Activated CD8-positive, alpha-beta memory T cell treated with anti-CD3 and anti-CD28 coated beads for 36 hours (primary cell): ENCODE data around the gene DIS3L. TPM values are rescaled to one million over a fixed set of nuclear protein-coding genes. Genes with fewer than 3 reads are reported as not detected.

Experiments used
- CTCF ChIA-PET: fragments of 350-600 bp; sonication (Branson Sonifier 250); formaldehyde crosslinking; loops from one replicate; lab custom pipeline; 2021; ENCODE audit warnings: antibody characterized with exemption; lab: Charles Lee
- POLR2A ChIA-PET: fragments of 350-600 bp; sonication (Branson Sonifier 250); formaldehyde crosslinking; loops from one replicate; lab custom pipeline; 2021; ENCODE audit warnings: antibody characterized with exemption; lab: Charles Lee
- total RNA-seq, 2 experiments: library from RNA; stranded (reverse); gene quantifications; one replicate each; pipeline ENCODE4 v1.2.3, GENCODE V29; 2021

The DIS3L gene
- total RNA-seq, 2 experiments from 2014 or later: 26.4 to 27.0 TPM

DNA sequence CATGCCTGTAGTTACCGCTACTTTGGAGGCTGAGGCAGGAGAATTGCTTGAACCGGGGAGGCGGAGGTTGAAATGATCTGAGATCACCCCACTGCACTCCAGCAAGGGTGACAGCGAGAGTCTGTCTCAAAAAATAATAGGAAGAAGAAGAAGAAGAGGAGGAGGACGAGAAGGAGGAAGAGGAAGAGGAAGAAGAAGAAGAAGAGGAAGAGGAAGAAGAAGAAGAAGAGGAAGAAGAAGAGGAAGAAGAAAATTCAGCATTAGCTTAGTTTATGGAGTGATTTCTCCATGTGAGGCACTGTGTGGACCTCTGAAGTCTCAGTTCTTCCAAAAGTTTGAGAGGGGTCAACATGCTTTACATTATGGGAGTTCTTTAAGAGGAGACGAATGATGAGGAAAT, 22.4 kb upstream of the DIS3L start:
- POLR2A ChIA-PET: no interaction called here
- CTCF ChIA-PET: interaction anchor here (0.5 kb wide), 1 partner anchor 669 kb away, joined by 3 read pairs; no protein-coding TSS in a partner anchor

GRCh38 chr15:66275352-66275751, 18.0 kb upstream of the DIS3L start:
- CTCF ChIA-PET: no interaction called here
- POLR2A ChIA-PET: no interaction called here

DNA sequence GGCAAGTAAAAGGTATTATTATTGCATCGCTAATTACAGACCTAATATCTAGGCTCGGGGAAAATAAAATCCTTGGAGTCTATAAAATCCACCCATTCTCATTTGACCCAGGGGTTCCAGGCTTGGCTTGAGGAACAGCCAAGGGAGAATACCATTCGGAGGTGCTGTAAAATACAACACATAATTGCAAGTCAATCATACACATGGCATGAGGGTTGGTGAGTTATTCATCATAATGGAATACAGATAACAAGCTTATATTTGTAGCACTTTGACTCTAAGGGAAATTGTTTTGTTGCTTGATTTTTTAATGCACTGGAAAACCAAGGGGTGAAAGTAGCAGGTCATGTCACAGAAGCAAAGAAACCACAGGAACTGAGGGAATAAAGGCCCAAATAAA, 16.8 kb upstream of the DIS3L start:
- POLR2A ChIA-PET: no interaction called here
- CTCF ChIA-PET: interaction anchor here (0.6 kb wide), 1 partner anchor 11 kb away, joined by 3 read pairs; no protein-coding TSS in a partner anchor

DNA sequence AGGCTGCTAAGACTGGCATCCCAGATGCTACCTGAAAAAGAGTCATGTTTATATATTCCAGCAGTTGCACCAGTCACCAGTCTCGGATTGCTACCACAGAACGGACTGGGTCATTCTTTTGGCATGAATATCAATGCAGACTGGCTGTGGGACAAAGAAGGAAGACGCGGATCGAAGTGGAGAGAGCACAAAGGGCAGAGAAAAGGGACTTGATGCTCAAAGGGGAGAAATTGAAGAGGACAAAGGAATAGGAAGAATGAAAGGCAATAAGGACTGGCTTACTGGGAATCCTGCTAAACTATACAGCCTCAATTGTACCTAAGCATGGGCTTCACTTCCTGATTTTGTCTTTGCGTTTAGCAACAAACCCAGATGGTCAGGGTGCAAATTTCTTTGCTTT, 15.3 kb upstream of the DIS3L start:
- POLR2A ChIA-PET: no interaction called here

DNA sequence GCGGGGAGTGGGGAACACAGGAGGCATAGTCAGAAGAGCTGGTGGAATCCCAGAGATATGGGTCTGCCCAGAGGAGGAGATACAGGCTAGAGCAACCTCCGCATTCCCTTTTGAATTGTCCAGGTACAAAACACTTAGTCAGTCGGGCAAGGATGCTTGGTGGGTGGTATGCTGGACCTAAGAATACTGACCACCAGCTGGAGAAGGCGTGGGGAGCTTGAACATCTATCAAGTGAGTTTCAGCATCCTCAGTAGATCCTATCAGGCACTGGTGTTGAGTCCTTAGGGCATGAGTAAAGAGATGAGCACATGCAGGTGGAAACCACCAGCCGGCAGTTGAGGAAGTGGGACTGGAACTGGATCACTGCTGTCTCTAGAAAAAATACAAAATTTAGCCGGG, 14.7 kb upstream of the DIS3L start:
- CTCF ChIA-PET: interaction anchor here (1.2 kb wide), 1 partner anchor 44 kb away, joined by 3 read pairs; no protein-coding TSS in a partner anchor
- POLR2A ChIA-PET: no interaction called here

More for the DNA sequence above, 15.3 kb upstream of the DIS3L start:
- CTCF ChIA-PET: interaction anchor here (0.5 kb wide), 1 partner anchor 9 kb away, joined by 3 read pairs; no protein-coding TSS in a partner anchor

DNA sequence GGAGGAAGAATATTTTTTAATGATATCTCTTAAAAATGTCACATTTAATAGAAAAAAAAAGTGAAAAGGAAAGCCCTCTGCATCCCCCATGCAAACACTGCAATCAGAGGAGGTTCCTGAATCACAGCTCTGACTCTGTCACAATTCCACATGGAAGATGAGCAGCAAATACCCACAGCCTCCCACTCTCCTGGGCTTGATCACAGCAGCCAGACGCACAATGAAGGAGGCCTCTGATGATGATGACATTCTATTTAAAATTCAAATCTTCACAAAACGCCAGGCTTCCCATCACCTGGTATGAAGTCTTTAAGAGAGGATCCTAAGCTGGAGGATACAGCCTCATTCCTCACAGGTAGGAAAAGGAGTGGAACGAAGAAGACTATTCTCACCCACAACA, 9.1 kb upstream of the DIS3L start:
- ChIA-PET CTCF (no interaction called here), POLR2A (no interaction called here)

GRCh38 chr15:66285533-66286280, 7.7 kb upstream of the DIS3L start:
- POLR2A ChIA-PET: interaction anchor here (0.7 kb wide), 1 partner anchor 69 kb away, joined by 3 read pairs; no protein-coding TSS in a partner anchor
- CTCF ChIA-PET: no interaction called here

DNA sequence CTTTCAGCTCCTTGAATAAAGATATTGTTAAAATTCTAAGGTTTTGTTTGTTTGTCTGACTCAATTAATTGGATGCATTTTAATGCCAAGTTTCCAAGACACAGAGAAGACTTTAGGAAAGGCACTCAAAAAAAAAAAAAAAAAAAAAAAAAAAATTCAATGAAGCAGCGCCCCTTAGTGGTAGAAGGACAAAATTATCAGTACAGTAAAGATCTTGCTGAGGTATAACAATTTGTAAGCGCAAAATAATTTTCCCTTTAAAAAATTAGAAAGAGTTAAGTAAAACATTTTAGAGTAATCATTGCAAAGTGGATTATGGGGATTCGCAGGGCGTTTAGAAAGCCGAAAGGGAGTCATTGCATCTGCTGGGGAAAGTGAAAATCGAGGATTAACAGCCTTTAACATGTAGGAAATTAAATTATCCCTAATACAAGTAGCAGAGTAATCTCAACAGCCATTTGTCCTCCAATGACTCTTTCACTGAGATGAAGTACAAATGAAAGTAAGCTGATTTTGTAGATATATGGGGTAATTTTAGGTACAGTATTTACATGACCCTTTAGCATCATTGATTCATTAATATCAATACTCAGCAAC, 5.8 kb upstream of the DIS3L start:
- CTCF ChIA-PET: interaction anchor here (0.6 to 1.0 kb wide), 8 partner anchors 10 to 840 kb away, joined by 3 to 9 read pairs (median 3); no protein-coding TSS in a partner anchor

DNA sequence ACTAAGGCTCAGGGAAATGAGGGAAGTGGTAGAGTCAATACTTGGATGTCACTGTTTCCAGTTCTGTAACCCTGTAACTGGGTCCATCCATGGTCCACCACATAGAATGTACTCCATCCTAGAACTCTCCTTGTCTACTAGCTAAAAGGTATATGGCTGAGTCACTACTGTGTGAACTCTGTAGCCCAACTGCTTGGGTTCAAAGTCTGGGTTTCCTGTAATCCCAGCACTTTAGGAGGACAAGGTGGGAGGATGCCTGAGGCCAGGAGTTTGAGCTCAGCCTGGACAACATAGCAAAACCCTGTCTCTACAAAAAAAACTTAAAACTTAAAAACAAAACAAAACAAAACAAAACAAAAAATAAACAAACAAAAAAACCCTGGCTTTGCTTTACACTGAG, 5.3 kb upstream of the DIS3L start:
- ChIA-PET CTCF (interaction anchor here (0.6 to 1.2 kb wide), 4 partner anchors 11 to 840 kb away, joined by 3 read pairs; no protein-coding TSS in a partner anchor), POLR2A (no interaction called here)

More for the DNA sequence above, 5.8 kb upstream of the DIS3L start:
- POLR2A ChIA-PET: no interaction called here

- POLR2A ChIA-PET: no interaction called here
Observed at GRCh38 chr15:66288551-66289185, 4.7 kb upstream of the DIS3L start.

DNA sequence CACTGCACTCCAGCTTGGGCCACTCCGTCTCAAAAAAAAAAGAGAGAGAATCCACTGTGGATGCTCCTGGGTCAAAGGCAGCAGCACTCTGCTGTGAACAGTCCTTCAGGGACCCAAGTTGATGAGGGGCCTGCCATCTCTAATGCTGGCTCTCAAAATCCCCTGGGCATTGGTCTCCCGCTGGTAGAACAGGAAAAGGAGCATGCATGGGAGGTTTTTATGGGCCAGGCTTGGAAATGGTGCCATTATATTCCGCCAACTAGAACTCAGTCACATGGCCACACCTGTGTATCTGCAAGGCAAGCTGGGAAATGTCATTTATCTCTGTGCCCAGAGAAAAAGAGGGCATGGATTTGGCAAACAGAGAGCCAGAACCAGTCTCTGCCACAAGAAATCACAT, 3.4 kb upstream of the DIS3L start:
- ChIA-PET CTCF (interaction anchor here (0.6 to 1.3 kb wide), 2 partner anchors 8 to 66 kb away, joined by 3 read pairs; partner anchors contain the start of gene TIPIN), POLR2A (no interaction called here)

More at GRCh38 chr15:66288551-66289185, 4.7 kb upstream of the DIS3L start:
- CTCF ChIA-PET: interaction anchor here (0.7 to 1.2 kb wide), 3 partner anchors 24 to 82 kb away, joined by 3 to 5 read pairs (median 3); no protein-coding TSS in a partner anchor

DNA sequence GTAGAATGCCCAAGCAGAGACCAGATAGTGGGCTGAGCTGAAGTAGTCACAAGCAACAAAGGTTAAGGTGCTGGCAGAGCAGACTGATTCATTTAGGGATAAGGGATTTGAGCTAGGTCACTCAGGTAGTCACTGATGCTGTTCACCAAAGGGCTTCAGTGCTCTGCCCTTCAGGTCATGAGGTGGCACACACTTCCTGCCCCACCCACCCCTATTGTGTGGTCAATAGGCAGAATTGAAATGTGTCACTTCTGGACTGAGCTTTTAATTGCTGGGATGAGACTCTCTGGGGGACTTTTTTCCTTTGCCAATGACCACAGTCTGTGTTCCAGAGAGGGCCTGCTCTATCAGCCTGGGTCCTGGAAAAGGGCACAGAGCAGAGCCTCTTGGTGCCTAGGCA, 2.9 kb upstream of the DIS3L start:
- ChIA-PET POLR2A (no interaction called here), CTCF (interaction anchor here (1.3 kb wide), 1 partner anchor 66 kb away, joined by 3 read pairs; the partner anchor contains the start of gene TIPIN)

DNA sequence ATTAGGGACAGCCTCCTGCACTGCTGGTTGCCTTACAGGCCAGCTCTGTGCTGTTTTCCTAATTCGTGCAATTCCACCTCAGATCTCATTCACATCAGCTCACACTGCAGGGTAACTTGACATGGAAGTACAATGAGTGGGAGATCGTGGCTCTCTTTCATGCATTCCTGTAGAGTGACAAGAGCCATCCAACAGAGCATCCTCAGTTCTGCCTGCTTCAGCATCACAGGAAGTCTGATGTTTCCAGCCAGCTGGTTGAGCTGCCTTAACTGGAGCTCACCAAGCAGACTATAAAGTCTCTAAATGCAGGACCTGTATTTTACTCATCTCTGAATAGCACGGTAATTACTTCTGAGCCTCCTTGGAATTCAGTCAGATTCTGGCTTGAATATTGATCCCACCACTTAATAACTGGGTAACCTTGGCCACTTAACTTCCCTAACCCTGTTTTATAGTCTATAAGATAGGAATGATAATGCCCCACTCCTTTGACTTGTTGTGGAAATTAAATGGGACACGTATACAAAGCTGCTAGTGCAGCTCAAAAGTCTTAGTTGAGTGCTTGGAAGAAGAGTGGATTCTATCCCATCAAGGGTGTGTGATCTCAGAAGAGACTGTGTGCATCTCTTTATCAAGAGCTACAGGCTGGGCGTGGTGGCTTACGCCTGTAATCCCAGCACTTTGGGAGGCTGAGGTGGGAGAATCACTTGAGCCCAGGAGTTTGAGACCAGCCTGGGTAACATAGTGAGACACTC, 1.4 kb upstream of the DIS3L start:
- POLR2A ChIA-PET: no interaction called here
- CTCF ChIA-PET: interaction anchor here (1.3 kb wide), 1 partner anchor 207 kb away, joined by 3 read pairs; no protein-coding TSS in a partner anchor

- ChIA-PET POLR2A (interaction anchor here (0.6 kb wide), 1 partner anchor 414 kb away, joined by 7 read pairs; no protein-coding TSS in a partner anchor), CTCF (no interaction called here)
Observed at GRCh38 chr15:66292571-66293418, 573 bp upstream of the DIS3L start.

DNA sequence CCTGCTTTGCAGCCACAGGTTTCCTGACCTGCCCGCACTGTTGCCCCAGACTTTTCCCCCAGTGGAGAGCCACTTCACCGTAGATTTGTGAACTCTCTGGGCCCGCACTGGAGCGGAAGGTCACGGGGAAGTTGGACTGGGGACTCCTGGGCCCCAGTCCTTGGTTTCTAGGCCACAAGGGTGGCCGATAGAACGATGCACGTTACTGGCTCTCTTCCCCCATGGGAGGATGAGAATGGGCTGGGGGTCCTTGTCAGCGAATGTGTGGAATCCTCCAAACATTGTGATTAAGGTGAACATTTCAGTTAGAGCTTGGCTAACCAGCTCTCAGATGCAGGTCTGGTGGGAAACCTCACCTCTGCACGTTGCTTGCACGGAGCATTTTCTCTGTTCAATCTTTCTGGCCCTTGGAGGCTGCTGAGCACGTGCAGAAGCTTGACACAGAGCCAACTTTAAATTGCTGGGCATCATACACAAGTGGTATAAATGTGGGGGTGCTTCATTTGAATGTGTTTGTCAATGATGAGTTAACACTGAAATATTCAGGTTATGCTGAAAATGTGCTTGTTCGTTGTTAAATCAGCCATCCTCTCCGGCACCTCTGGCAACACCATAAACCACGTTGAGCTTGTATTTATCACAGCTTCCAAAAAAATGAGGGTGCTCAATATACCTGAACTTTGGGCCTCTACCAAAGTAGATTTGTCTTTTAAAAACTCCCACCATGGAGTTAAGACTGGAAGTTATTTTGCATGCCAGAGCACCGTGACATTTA, 976 bp downstream of the DIS3L start:
- CTCF ChIA-PET: interaction anchor here (1.0 to 1.3 kb wide), 2 partner anchors 14 to 75 kb away, joined by 3 read pairs; no protein-coding TSS in a partner anchor
- POLR2A ChIA-PET: interaction anchor here (0.6 to 1.3 kb wide), 2 partner anchors 211 to 989 kb away, joined by 3 to 4 read pairs; partner anchors contain the start of genes RPL4 and ZWILCH

DNA sequence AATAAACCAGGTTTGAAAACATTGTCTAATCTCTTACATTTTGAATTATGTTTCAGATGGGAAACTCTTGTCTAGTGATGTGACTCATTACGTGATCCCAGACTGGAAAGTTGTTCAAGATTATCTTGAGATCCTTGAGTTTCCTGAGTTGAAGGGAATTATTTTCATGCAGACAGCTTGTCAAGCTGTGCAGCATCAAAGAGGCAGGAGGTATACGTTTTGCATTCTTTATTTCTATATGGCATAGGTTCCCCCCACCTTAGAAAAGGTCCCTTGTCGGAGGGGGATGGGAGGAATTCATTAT, 1.5 kb downstream of the DIS3L start:
- CTCF ChIA-PET: interaction anchor here (1.0 to 1.3 kb wide), 2 partner anchors 14 to 75 kb away, joined by 3 read pairs; no protein-coding TSS in a partner anchor
- POLR2A ChIA-PET: interaction anchor here (0.6 to 1.3 kb wide), 2 partner anchors 210 to 989 kb away, joined by 3 to 4 read pairs; partner anchors contain the start of genes RPL4 and ZWILCH

- CTCF ChIA-PET: no interaction called here
- POLR2A ChIA-PET: no interaction called here
Observed at GRCh38 chr15:66296186-66296585, 2.8 kb downstream of the DIS3L start.
